GM12801 (cell line): ENCODE data around the gene TMEM126A.

Experiments used
- TF ChIP-seq, protein P1 (sequence below): IDR thresholded peaks from one replicate; pipeline ENCODE4 v1.5.1; 2011; ENCODE audit warnings: control low read depth; ENCODE audit not compliant: insufficient read length; ENCODE audit errors: extremely low read depth

TMEM126A gene

GRCh38 chr11:85652786-85653447 lies 5.2 kb downstream of the TMEM126A start:
- TF ChIP-seq, protein P1, sequence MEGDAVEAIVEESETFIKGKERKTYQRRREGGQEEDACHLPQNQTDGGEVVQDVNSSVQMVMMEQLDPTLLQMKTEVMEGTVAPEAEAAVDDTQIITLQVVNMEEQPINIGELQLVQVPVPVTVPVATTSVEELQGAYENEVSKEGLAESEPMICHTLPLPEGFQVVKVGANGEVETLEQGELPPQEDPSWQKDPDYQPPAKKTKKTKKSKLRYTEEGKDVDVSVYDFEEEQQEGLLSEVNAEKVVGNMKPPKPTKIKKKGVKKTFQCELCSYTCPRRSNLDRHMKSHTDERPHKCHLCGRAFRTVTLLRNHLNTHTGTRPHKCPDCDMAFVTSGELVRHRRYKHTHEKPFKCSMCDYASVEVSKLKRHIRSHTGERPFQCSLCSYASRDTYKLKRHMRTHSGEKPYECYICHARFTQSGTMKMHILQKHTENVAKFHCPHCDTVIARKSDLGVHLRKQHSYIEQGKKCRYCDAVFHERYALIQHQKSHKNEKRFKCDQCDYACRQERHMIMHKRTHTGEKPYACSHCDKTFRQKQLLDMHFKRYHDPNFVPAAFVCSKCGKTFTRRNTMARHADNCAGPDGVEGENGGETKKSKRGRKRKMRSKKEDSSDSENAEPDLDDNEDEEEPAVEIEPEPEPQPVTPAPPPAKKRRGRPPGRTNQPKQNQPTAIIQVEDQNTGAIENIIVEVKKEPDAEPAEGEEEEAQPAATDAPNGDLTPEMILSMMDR, result no peak

DNA sequence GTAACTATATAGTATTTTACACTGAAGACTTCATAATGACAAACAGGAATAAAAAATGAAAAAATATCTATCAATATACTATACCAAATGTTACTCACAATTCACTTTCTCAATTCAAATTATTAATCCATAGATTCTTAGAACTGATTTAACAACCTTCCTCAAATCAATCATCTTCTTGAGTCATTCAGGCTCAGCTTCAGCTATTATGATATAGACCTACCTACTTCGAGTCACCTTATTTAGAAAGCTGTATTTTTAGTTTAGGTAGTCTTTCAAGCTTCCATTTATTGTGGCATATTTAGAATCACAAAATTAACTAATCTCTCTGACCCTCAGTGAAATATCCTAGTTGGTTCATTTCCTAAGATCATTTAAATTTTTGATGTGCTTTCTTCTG lies 9.0 kb downstream of the TMEM126A start:
- TF ChIP-seq, protein P1, result no peak

DNA sequence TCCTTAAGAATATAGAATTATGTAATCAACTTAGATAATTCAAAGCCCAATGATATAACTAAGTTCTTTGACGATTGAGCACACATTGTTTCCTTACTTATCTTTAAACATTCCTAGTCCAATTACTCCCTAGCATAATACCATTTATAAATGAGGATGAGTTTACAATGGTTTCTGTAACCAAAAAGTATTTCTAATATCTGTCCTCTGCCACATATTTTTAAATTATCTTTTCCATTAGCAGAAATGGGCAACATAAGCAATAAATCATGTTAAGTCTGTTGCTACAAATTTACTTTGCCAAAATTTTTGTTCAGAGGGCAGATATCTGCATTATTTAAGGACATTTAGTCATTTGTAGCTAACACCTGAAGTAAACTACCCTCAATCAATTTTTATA lies 10.4 kb downstream of the TMEM126A start:
- TF ChIP-seq, protein P1, result no peak

DNA sequence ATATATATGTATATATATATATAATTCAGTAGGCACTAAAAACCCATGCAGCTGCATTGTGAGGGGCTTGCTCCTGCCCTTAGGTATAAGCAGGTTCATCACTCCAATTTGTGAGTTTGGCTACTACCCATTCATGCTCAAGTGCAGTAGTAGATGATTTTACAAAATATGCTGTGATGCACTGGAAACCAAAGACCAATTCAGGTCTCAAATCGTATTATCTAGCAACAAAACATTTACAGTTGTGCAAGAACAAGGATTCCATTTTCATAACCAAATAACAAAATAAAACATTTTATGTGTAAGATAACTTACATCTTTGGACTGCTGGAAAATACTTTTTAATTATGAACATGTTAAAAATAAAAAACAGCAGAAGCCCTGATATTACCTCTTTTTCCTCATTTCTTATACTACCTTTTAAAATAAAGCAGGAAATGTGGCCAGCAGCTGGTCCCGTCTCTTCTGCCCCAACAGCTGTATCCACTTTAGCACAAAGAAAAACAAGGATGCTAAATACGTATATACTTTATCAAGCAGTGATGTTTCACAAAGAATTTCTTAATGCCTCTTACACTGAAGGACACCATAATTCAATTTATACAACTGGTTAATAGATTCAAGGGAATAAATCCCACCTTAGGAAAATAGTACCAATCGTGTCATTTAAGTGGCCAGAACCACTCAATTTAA lies 14.4 kb downstream of the TMEM126A start:
- TF ChIP-seq, protein P1, result no peak

- TF ChIP-seq, protein P1, result no peak
Measured at GRCh38 chr11:85663080-85663752, 15.4 kb downstream of the TMEM126A start.

GRCh38 chr11:85663753-85664614 lies 16.2 kb downstream of the TMEM126A start:
- TF ChIP-seq, protein P1, result no peak
